SK-N-SH (cell line): ENCODE data around the gene MLX. TPM values are rescaled to one million over a fixed set of nuclear protein-coding genes. Genes with fewer than 3 reads are reported as not detected.

Experiments used
- EP300 ChIP-seq, 2 experiments: IDR thresholded peaks; 2 replicates each; pipeline versions ENCODE4 v1.4.0 to v1.6.1; 2012; ENCODE audit warnings: borderline replicate concordance in 1 of 2, low read depth in 1 of 2, low read length in 1 of 2
- EZH2phosphoT487 ChIP-seq: fragments of 200-600 bp; sonication (generic); IDR thresholded peaks from 2 replicates; pipeline ENCODE4 v1.6.1; 2017; ENCODE audit warnings: low read depth, mixed run types, mild to moderate bottlenecking, antibody characterized with exemption, moderate library complexity, borderline replicate concordance
- FOXM1 ChIP-seq: IDR thresholded peaks from 2 replicates; pipeline ENCODE4 v1.4.0; 2012; ENCODE audit warnings: low read depth, mild to moderate bottlenecking
- JUND ChIP-seq: IDR thresholded peaks from 2 replicates; pipeline ENCODE4 v1.4.0; 2012
- MXI1 ChIP-seq: IDR thresholded peaks from 2 replicates; pipeline ENCODE4 v1.6.1; 2012; ENCODE audit warnings: mild to moderate bottlenecking, low read depth, low read length, improper control_type of control experiment
- NFIC ChIP-seq: IDR thresholded peaks from 2 replicates; pipeline ENCODE4 v1.4.0; 2012; ENCODE audit warnings: borderline replicate concordance
- RFX5 ChIP-seq: IDR thresholded peaks from 2 replicates; pipeline ENCODE4 v1.6.1; 2012; ENCODE audit warnings: mild to moderate bottlenecking, improper control_type of control experiment, low read length
- polyA plus RNA-seq, 3 experiments: library from polyadenylated mRNA; depleted of rRNA; stranded (reverse); fragments of >200 nt; gene quantifications; 2 replicates each; pipeline ENCODE4 v1.2.3, GENCODE V29; 2012
- TF ChIP-seq, protein P1 (sequence below): IDR thresholded peaks from 2 replicates; pipeline ENCODE4 v1.6.1; 2012; ENCODE audit warnings: mild to moderate bottlenecking, low read depth, low read length, moderate library complexity
- TF ChIP-seq, protein P2 (sequence below): IDR thresholded peaks from 2 replicates; pipeline ENCODE4 v1.4.0; 2012; ENCODE audit warnings: low read depth
- TF ChIP-seq, protein P3 (sequence below): IDR thresholded peaks from 2 replicates; pipeline ENCODE4 v1.4.0; 2012; ENCODE audit warnings: low read depth, borderline replicate concordance
- TF ChIP-seq, protein P4 (sequence below): IDR thresholded peaks from 2 replicates; pipeline ENCODE4; 2012
- TF ChIP-seq, protein P5 (sequence below): fragments of 150-350 bp; IDR thresholded peaks from 2 replicates; pipeline ENCODE4 v1.6.1; 2016; ENCODE audit warnings: mild to moderate bottlenecking, low read depth, low read length
- TF ChIP-seq, protein P6 (sequence below): fragments of 200-600 bp; sonication (generic); IDR thresholded peaks from 2 replicates; pipeline ENCODE4 v1.6.1; 2017; ENCODE audit warnings: antibody characterized with exemption, mild to moderate bottlenecking, moderate library complexity

Gene MLX
- polyA plus RNA-seq, 1 of the 3 experiments (the other 2 are of a cell fraction) = 44.5 TPM

DNA sequence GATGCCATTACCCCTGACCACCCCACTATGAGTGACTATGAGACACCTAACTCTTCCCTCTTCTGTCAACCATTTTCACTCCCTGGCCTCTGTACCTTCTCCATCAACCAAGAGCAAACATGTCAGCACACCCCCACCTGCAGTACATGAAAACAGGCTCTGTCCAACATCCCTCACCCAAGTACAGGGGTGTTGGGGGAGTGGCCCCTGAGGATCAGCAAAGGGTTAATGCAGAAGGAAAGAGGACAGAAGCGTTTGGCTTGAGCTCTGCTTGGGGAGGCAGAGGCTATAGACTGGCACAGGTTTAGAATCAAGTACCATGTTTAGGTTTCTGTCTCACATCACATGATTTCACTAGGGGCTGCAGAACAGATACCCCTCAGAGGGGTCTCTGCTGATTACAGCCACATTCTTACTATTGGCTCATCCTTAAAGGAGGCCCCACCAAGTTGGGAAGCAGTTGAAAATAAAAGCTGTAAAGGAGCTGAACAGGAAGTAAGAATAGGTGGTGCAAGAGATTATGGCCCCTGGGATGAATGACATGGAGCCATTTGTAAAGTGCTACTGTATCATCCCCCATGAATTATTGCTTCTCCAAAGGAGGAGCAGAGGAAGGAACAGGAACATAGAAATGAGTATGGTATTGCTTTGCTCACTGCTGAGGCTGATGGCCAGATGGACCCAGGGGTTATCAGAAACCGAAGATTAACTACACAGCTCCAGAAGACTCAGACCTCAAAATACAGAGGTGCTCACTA lies 13.1 kb downstream of the MLX start (continued):
- TF ChIP-seq, protein P1, sequence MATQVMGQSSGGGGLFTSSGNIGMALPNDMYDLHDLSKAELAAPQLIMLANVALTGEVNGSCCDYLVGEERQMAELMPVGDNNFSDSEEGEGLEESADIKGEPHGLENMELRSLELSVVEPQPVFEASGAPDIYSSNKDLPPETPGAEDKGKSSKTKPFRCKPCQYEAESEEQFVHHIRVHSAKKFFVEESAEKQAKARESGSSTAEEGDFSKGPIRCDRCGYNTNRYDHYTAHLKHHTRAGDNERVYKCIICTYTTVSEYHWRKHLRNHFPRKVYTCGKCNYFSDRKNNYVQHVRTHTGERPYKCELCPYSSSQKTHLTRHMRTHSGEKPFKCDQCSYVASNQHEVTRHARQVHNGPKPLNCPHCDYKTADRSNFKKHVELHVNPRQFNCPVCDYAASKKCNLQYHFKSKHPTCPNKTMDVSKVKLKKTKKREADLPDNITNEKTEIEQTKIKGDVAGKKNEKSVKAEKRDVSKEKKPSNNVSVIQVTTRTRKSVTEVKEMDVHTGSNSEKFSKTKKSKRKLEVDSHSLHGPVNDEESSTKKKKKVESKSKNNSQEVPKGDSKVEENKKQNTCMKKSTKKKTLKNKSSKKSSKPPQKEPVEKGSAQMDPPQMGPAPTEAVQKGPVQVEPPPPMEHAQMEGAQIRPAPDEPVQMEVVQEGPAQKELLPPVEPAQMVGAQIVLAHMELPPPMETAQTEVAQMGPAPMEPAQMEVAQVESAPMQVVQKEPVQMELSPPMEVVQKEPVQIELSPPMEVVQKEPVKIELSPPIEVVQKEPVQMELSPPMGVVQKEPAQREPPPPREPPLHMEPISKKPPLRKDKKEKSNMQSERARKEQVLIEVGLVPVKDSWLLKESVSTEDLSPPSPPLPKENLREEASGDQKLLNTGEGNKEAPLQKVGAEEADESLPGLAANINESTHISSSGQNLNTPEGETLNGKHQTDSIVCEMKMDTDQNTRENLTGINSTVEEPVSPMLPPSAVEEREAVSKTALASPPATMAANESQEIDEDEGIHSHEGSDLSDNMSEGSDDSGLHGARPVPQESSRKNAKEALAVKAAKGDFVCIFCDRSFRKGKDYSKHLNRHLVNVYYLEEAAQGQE = no peak
- TF ChIP-seq JUND = no peak
- TF ChIP-seq RFX5 = no peak
- TF ChIP-seq, protein P2, sequence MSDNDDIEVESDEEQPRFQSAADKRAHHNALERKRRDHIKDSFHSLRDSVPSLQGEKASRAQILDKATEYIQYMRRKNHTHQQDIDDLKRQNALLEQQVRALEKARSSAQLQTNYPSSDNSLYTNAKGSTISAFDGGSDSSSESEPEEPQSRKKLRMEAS = no peak
- TF ChIP-seq FOXM1 = no peak
- no peak for TF ChIP-seq EP300 (IDR thresholded peaks at IDR 0.05; ENCODE audit: borderline replicate concordance in 1 of 2, low read depth in 1 of 2, low read length in 1 of 2)
- TF ChIP-seq, protein P3, sequence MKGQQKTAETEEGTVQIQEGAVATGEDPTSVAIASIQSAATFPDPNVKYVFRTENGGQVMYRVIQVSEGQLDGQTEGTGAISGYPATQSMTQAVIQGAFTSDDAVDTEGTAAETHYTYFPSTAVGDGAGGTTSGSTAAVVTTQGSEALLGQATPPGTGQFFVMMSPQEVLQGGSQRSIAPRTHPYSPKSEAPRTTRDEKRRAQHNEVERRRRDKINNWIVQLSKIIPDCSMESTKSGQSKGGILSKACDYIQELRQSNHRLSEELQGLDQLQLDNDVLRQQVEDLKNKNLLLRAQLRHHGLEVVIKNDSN = no peak
- TF ChIP-seq, protein P4, sequence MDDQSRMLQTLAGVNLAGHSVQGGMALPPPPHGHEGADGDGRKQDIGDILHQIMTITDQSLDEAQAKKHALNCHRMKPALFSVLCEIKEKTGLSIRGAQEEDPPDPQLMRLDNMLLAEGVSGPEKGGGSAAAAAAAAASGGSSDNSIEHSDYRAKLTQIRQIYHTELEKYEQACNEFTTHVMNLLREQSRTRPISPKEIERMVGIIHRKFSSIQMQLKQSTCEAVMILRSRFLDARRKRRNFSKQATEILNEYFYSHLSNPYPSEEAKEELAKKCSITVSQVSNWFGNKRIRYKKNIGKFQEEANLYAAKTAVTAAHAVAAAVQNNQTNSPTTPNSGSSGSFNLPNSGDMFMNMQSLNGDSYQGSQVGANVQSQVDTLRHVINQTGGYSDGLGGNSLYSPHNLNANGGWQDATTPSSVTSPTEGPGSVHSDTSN = no peak
- TF ChIP-seq, protein P5, sequence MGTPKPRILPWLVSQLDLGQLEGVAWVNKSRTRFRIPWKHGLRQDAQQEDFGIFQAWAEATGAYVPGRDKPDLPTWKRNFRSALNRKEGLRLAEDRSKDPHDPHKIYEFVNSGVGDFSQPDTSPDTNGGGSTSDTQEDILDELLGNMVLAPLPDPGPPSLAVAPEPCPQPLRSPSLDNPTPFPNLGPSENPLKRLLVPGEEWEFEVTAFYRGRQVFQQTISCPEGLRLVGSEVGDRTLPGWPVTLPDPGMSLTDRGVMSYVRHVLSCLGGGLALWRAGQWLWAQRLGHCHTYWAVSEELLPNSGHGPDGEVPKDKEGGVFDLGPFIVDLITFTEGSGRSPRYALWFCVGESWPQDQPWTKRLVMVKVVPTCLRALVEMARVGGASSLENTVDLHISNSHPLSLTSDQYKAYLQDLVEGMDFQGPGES = no peak
- no peak for TF ChIP-seq NFIC
- TF ChIP-seq, protein P6, sequence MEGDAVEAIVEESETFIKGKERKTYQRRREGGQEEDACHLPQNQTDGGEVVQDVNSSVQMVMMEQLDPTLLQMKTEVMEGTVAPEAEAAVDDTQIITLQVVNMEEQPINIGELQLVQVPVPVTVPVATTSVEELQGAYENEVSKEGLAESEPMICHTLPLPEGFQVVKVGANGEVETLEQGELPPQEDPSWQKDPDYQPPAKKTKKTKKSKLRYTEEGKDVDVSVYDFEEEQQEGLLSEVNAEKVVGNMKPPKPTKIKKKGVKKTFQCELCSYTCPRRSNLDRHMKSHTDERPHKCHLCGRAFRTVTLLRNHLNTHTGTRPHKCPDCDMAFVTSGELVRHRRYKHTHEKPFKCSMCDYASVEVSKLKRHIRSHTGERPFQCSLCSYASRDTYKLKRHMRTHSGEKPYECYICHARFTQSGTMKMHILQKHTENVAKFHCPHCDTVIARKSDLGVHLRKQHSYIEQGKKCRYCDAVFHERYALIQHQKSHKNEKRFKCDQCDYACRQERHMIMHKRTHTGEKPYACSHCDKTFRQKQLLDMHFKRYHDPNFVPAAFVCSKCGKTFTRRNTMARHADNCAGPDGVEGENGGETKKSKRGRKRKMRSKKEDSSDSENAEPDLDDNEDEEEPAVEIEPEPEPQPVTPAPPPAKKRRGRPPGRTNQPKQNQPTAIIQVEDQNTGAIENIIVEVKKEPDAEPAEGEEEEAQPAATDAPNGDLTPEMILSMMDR = no peak
- no peak for TF ChIP-seq EZH2phosphoT487
- no peak for TF ChIP-seq MXI1
